Thyroid gland (tissue), 4 donors: ENCODE data around the gene VASH1.

Experiments
- POLR2A ChIP-seq, 2 donors: fragments of 450-650 bp; IDR thresholded peaks; one replicate each; pipeline ENCODE4 v1.6.1; 2017; ENCODE audit warnings: antibody characterized with exemption in 2 of 2, mild to moderate bottlenecking in 2 of 2, moderate library complexity in 1 of 2
- TF ChIP-seq, protein P1 (sequence below), 6 experiments: fragments of 200-600 bp in 3 of 6; fragments of 450-650 bp in 3 of 6; sonication (generic) in 3 of 6; IDR thresholded peaks; one replicate each; pipeline ENCODE4 v1.5.1; 2016 to 2019; ENCODE audit warnings: antibody characterized with exemption in 6 of 6, mild to moderate bottlenecking in 2 of 6, inconsistent platforms in 1 of 6, moderate library complexity in 1 of 6

DNA sequence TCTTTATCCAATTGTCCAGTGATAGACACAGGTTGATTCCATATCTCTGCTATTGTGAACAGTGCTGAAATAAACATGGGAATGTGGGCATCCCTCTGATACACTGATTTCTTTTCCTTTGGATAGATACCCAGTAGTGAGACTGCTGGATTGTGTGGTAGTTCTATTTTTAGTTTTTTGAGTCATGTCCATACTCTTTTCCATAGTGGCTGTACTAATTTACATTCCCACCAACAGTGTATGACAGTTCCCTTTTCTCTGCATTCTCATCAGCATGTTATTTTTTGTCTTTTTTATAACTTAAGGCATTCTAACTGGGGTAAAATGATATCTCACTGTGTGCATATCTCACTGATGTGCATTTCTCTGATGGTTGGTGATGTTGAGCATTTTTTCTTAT, 24.8 kb upstream of the VASH1 start:
- TF ChIP-seq, protein P1, sequence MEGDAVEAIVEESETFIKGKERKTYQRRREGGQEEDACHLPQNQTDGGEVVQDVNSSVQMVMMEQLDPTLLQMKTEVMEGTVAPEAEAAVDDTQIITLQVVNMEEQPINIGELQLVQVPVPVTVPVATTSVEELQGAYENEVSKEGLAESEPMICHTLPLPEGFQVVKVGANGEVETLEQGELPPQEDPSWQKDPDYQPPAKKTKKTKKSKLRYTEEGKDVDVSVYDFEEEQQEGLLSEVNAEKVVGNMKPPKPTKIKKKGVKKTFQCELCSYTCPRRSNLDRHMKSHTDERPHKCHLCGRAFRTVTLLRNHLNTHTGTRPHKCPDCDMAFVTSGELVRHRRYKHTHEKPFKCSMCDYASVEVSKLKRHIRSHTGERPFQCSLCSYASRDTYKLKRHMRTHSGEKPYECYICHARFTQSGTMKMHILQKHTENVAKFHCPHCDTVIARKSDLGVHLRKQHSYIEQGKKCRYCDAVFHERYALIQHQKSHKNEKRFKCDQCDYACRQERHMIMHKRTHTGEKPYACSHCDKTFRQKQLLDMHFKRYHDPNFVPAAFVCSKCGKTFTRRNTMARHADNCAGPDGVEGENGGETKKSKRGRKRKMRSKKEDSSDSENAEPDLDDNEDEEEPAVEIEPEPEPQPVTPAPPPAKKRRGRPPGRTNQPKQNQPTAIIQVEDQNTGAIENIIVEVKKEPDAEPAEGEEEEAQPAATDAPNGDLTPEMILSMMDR (IDR thresholded peaks at IDR 0.05) = no peak
- no peak for TF ChIP-seq POLR2A (IDR thresholded peaks at IDR 0.05)
